WTC11 (cell line): ENCODE data around the gene CFAP74. TPM values are rescaled to one million over a fixed set of nuclear protein-coding genes. Genes with fewer than 3 reads are reported as not detected.
A peak's percentile ranks its signal among the peaks of the same experiment; 100 is the strongest.

Source experiments
- ATAC-seq: fragments of 200-7000 bp; cut with Tn5 transposase; 2 replicates; pipeline ENCODE4 v1.10.0; 2021; ENCODE audit warnings: mild to moderate bottlenecking, moderate library complexity
- CTCF ChIA-PET: fragments of 300-600 bp; sonication (Branson Sonifier 250); formaldehyde crosslinking; loops from one replicate; lab custom pipeline; 2021; ENCODE audit warnings: antibody characterized with exemption; lab: Charles Lee
- POLR2A ChIA-PET: fragments of 350-600 bp; sonication (Branson Sonifier 250); formaldehyde crosslinking; loops from one replicate; lab custom pipeline; 2021; ENCODE audit warnings: antibody characterized with exemption; lab: Charles Lee
- DNase-seq: peaks from one replicate; pipeline ENCODE4 v3.0.0; 2021; ENCODE audit warnings: low spot score
- H3K27ac Mint-ChIP-seq: 2 replicates; pipeline ENCODE4 v1.8.0; 2021; ENCODE audit warnings: mixed read lengths
- H3K27me3 Mint-ChIP-seq: 2 replicates; pipeline ENCODE4 v1.8.0; 2021; ENCODE audit warnings: low read depth, mild to moderate bottlenecking, moderate library complexity, mixed read lengths
- H3K36me3 Mint-ChIP-seq: 2 replicates; pipeline ENCODE4 v1.8.0; 2021; ENCODE audit warnings: mixed read lengths
- H3K4me1 Mint-ChIP-seq: 2 replicates; pipeline ENCODE4 v1.8.0; 2022; ENCODE audit warnings: mixed read lengths
- H3K4me3 Mint-ChIP-seq: 2 replicates; pipeline ENCODE4 v1.8.0; 2021; ENCODE audit warnings: mild to moderate bottlenecking, moderate library complexity, mixed read lengths
- H3K9me3 Mint-ChIP-seq: 2 replicates; pipeline ENCODE4 v1.8.0; 2021; ENCODE audit warnings: mixed read lengths
- AR ChIP-seq: fragments of 250-450 bp; sonication (Bioruptor Pico); IDR thresholded peaks from 2 replicates; pipeline ENCODE4 v1.9.0; 2021; ENCODE audit warnings: mild to moderate bottlenecking
- ATF1 ChIP-seq: sonication (generic); formaldehyde crosslinking; IDR thresholded peaks from 2 replicates; pipeline ENCODE4 v1.8.1; 2023; ENCODE audit warnings: mild to moderate bottlenecking, moderate library complexity, missing genetic modification reagents
- E2F5 ChIP-seq: sonication (generic); formaldehyde crosslinking; IDR thresholded peaks from 2 replicates; pipeline ENCODE4 v1.8.1; 2022; ENCODE audit warnings: mild to moderate bottlenecking, moderate library complexity, missing genetic modification reagents
- FOXJ3 ChIP-seq: sonication (generic); formaldehyde crosslinking; IDR thresholded peaks from 2 replicates; pipeline ENCODE4 v1.9.0; 2021; ENCODE audit warnings: missing genetic modification reagents, mild to moderate bottlenecking, borderline replicate concordance
- HMGXB4 ChIP-seq: sonication (generic); formaldehyde crosslinking; IDR thresholded peaks from 2 replicates; pipeline ENCODE4 v1.8.1; 2023; ENCODE audit warnings: mild to moderate bottlenecking, moderate library complexity, missing genetic modification reagents
- JAZF1 ChIP-seq: fragments of 250-450 bp; sonication (Bioruptor Pico); IDR thresholded peaks from 2 replicates; pipeline ENCODE4 v1.9.0; 2021; ENCODE audit warnings: moderate library complexity, mild to moderate bottlenecking, inconsistent platforms
- JUN ChIP-seq: sonication (generic); formaldehyde crosslinking; IDR thresholded peaks from 2 replicates; pipeline ENCODE4 v1.8.0; 2023; ENCODE audit warnings: mild to moderate bottlenecking, missing genetic modification reagents
- MAX ChIP-seq: sonication (generic); formaldehyde crosslinking; IDR thresholded peaks from 2 replicates; pipeline ENCODE4 v1.8.0; 2022; ENCODE audit warnings: mild to moderate bottlenecking, missing genetic modification reagents
- NFATC4 ChIP-seq: fragments of 250-450 bp; sonication (Bioruptor Pico); IDR thresholded peaks from 2 replicates; pipeline ENCODE4 v1.9.0; 2021; ENCODE audit warnings: mild to moderate bottlenecking
- USF1 ChIP-seq: sonication (generic); formaldehyde crosslinking; IDR thresholded peaks from 2 replicates; pipeline ENCODE4 v1.8.0; 2022; ENCODE audit warnings: mild to moderate bottlenecking, missing genetic modification reagents
- ZNF138 ChIP-seq: sonication (generic); formaldehyde crosslinking; conservative IDR thresholded peaks from 2 replicates; pipeline ENCODE4 v1.8.1; 2022; ENCODE audit warnings: mild to moderate bottlenecking, moderate library complexity, missing genetic modification reagents
- ZNF232 ChIP-seq: sonication (generic); formaldehyde crosslinking; IDR thresholded peaks from 2 replicates; pipeline ENCODE4 v1.8.0; 2022; ENCODE audit warnings: mild to moderate bottlenecking, missing genetic modification reagents
- ZNF416 ChIP-seq: fragments of 250-450 bp; sonication (Bioruptor Pico); IDR thresholded peaks from 2 replicates; pipeline ENCODE4 v1.9.0; 2021; ENCODE audit warnings: mild to moderate bottlenecking, inconsistent platforms
- ZNF532 ChIP-seq: fragments of 250-450 bp; sonication (Bioruptor Pico); IDR thresholded peaks from 2 replicates; pipeline ENCODE4 v1.9.0; 2021; ENCODE audit warnings: mild to moderate bottlenecking, borderline replicate concordance
- ZSCAN18 ChIP-seq: fragments of 250-450 bp; sonication (Bioruptor Pico); IDR thresholded peaks from 2 replicates; pipeline ENCODE4 v2.1.2; 2022; ENCODE audit warnings: mild to moderate bottlenecking, moderate library complexity
- total RNA-seq: library from RNA; stranded (reverse); gene quantifications from 3 replicates; pipeline ENCODE4 v1.2.3, GENCODE V29; 2021
- TF ChIP-seq, protein P1 (sequence below): sonication (generic); formaldehyde crosslinking; IDR thresholded peaks from 2 replicates; pipeline ENCODE4 v1.8.1; 2022; ENCODE audit warnings: low read depth, missing genetic modification reagents, borderline replicate concordance
- TF ChIP-seq, protein P2 (sequence below): sonication (generic); formaldehyde crosslinking; IDR thresholded peaks from 2 replicates; pipeline ENCODE4 v1.8.1; 2022; ENCODE audit warnings: mild to moderate bottlenecking, missing genetic modification reagents, moderate library complexity, borderline replicate concordance

CFAP74 gene
- total RNA-seq, 1 experiment from 2014 or later, result 0.35 TPM

- no peak for TF ChIP-seq ZSCAN18 (CRISPR knock-in tag)
- no peak for TF ChIP-seq E2F5 (CRISPR knock-in tag)
- no peak for TF ChIP-seq ZNF416 (CRISPR knock-in tag)
- TF ChIP-seq AR (CRISPR knock-in tag), result no peak
- no peak for TF ChIP-seq MAX
- no peak for TF ChIP-seq ATF1 (CRISPR knock-in tag)
- TF ChIP-seq USF1 (CRISPR knock-in tag), result no peak
- TF ChIP-seq, protein P1, sequence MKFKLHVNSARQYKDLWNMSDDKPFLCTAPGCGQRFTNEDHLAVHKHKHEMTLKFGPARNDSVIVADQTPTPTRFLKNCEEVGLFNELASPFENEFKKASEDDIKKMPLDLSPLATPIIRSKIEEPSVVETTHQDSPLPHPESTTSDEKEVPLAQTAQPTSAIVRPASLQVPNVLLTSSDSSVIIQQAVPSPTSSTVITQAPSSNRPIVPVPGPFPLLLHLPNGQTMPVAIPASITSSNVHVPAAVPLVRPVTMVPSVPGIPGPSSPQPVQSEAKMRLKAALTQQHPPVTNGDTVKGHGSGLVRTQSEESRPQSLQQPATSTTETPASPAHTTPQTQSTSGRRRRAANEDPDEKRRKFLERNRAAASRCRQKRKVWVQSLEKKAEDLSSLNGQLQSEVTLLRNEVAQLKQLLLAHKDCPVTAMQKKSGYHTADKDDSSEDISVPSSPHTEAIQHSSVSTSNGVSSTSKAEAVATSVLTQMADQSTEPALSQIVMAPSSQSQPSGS (CRISPR knock-in tag), result no peak
- no peak for TF ChIP-seq FOXJ3 (CRISPR knock-in tag)
Measured at GRCh38 chr1:2038229-2038628, 34.6 kb upstream of the CFAP74 start (continued).

DNA sequence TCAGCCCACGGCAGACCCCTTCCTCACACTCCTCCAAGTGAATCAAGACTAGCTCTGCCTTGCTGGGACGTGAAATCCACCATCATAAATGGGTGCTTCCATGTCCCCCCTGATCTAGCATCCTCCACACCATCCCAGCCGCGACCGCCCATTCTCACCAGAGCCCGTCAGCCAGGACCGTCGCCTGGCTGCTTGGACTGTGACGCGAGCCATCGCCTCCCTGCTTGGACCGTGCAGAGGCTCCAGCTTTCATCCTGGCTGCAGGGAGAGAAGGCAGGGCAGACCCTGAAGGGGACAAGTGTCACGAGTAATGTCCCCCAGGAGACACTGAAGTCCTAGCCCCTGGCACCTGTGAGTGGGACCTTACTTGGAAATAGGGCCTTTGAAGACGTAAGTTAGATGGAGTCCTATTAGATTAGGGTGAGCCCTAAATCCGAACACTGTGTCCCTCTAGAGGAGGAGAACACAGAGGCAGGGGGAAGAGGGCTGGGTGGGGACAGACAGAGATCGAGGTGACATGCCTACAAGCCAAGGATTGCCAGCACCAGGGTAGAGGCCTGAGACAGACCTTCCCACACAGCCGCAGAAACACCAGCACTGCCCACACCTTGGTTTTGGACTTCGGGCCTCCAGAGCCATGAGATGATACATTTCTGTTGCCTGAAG, 33.9 kb upstream of the CFAP74 start:
- CTCF ChIA-PET, result interaction anchor here (1.6 to 5.6 kb wide), 2 partner anchors 8 to 93 kb away, joined by 4 to 56 read pairs; no protein-coding TSS in a partner anchor
- H3K4me1 Mint-ChIP-seq, result no peaks in the 10 kb centered on the region
- POLR2A ChIA-PET, result no interaction called here
- H3K36me3 Mint-ChIP-seq, result no peaks in the 10 kb centered on the region
- H3K9me3 Mint-ChIP-seq, result no peaks in the 10 kb centered on the region
- ATAC-seq, result 0 out of 2 replicates have a peak, but pooled peaks have one; percentile 34
- DNase-seq, result no peak
- no peak overlapping the region for H3K4me3 Mint-ChIP-seq
- no peak overlapping the region for H3K27ac Mint-ChIP-seq
- H3K27me3 Mint-ChIP-seq, result no peaks in the 10 kb centered on the region
- no peak for TF ChIP-seq ZNF232 (CRISPR knock-in tag)

DNA sequence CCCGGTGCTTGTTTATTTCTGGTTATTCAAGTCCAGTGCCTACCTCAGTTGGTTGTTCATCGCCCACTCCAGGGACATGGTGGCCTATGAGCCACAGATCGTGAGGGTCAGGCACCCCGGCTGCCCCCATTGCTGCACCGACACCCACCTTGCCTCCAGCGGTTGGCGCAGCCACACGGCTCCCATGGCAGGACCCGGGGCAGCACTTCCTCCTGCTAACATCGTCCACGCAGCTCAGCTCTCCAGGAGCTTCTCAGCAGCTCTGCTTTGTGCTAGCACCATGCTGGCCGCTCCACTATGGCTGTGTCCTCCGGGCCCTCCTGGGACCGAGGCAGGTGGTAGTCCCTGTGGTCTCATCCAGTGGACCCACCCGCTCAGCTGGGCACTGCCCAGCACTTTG, 32.7 kb upstream of the CFAP74 start:
- H3K27ac Mint-ChIP-seq, result no peak overlapping the region
- ChIA-PET CTCF (interaction anchor here (1.6 to 5.6 kb wide), 2 partner anchors 9 to 92 kb away, joined by 4 to 56 read pairs; no protein-coding TSS in a partner anchor), POLR2A (no interaction called here)
- H3K9me3 Mint-ChIP-seq, result no peaks in the 10 kb centered on the region
- no peaks in the 10 kb centered on the region for H3K27me3 Mint-ChIP-seq
- no peaks in the 10 kb centered on the region for H3K4me1 Mint-ChIP-seq
- DNase-seq (no peak), ATAC-seq (no peak)
- no peak overlapping the region for H3K4me3 Mint-ChIP-seq
- H3K36me3 Mint-ChIP-seq, result no peaks in the 10 kb centered on the region
- no peak for TF ChIP-seq HMGXB4 (CRISPR knock-in tag)
- TF ChIP-seq ZNF138 (CRISPR knock-in tag), result no peak
- TF ChIP-seq ZNF532 (CRISPR knock-in tag), result no peak
- no peak for TF ChIP-seq JUN (CRISPR knock-in tag)
- no peak for TF ChIP-seq JAZF1 (CRISPR knock-in tag)
- no peak for TF ChIP-seq NFATC4 (CRISPR knock-in tag)
- TF ChIP-seq, protein P2, sequence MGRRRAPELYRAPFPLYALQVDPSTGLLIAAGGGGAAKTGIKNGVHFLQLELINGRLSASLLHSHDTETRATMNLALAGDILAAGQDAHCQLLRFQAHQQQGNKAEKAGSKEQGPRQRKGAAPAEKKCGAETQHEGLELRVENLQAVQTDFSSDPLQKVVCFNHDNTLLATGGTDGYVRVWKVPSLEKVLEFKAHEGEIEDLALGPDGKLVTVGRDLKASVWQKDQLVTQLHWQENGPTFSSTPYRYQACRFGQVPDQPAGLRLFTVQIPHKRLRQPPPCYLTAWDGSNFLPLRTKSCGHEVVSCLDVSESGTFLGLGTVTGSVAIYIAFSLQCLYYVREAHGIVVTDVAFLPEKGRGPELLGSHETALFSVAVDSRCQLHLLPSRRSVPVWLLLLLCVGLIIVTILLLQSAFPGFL, result no peak
